Epithelial cell of esophagus (primary cell): Measurements from ENCODE around the gene HHAT.

Source experiments
- DNase-seq: peaks from one replicate; pipeline ENCODE4 v3.0.0; 2010; ENCODE audit warnings: low read depth
- H3K4me3 ChIP-seq: 2 replicates; pipeline ENCODE4 v1.5.1; 2011; ENCODE audit warnings: mild to moderate bottlenecking, low read length, control low read depth
- CTCF ChIP-seq: IDR thresholded peaks from 2 replicates; pipeline ENCODE4 v1.5.1; 2011; ENCODE audit warnings: low read depth, mild to moderate bottlenecking, low read length, control low read depth, inconsistent platforms; ENCODE audit not compliant: insufficient read depth; ENCODE audit errors: missing control alignments

The HHAT gene

GRCh38 chr1:210690236-210690635 is 361.5 kb downstream of the HHAT start:
- no peak for DNase-seq
- no peak overlapping the region for H3K4me3 ChIP-seq
- TF ChIP-seq CTCF: no peak

- no peak for DNase-seq
- TF ChIP-seq CTCF: no peak
- H3K4me3 ChIP-seq: no peak overlapping the region
Measured at GRCh38 chr1:210691039-210691610, 362.4 kb downstream of the HHAT start.

- DNase-seq: no peak
- H3K4me3 ChIP-seq: no peak overlapping the region
- TF ChIP-seq CTCF: no peak
Measured at GRCh38 chr1:210692796-210693195, 364.1 kb downstream of the HHAT start.

- no peak overlapping the region for H3K4me3 ChIP-seq
- no peak for TF ChIP-seq CTCF
- DNase-seq: no peak
Measured at GRCh38 chr1:210695026-210695425, 366.3 kb downstream of the HHAT start.

- H3K4me3 ChIP-seq: no peak overlapping the region
- no peak for TF ChIP-seq CTCF
- DNase-seq: no peak
Measured at GRCh38 chr1:210696709-210697108, 368.0 kb downstream of the HHAT start.

- no peak overlapping the region for H3K4me3 ChIP-seq
- TF ChIP-seq CTCF: no peak
- DNase-seq: no peak
Measured at GRCh38 chr1:210697185-210697584, 368.5 kb downstream of the HHAT start.

- TF ChIP-seq CTCF: no peak
Measured at GRCh38 chr1:210698661-210699060, 370.0 kb downstream of the HHAT start.

More at GRCh38 chr1:210698661-210699060, 370.0 kb downstream of the HHAT start:
- no peak for DNase-seq
- H3K4me3 ChIP-seq: no peak overlapping the region
